Stimulated activated CD8-positive, alpha-beta memory T cell treated with anti-CD3 and anti-CD28 coated beads, Interleukin-15, amount 100 ng/mL, for 4 hours (primary cell): ENCODE measurements around the gene IFT27.
"Not testable (repeated sequence)": the region's sequence is repeated elsewhere in the genome, so short reads cannot be mapped to it uniquely, and the experiment has no call there.

Experiments
- DNase-seq, 2 donors: peaks; one replicate each; pipeline ENCODE4 v3.0.0-alpha.2; 2020; ENCODE audit warnings: low read depth in 2 of 2

IFT27 gene

GRCh38 chr22:36765131-36765942 lies 10.6 kb downstream of the IFT27 start:
- DNase-seq = no peak

GRCh38 chr22:36764641-36765040 lies 11.3 kb downstream of the IFT27 start:
- DNase-seq = no peak

GRCh38 chr22:36764060-36764459 lies 11.9 kb downstream of the IFT27 start:
- DNase-seq = no peak

- DNase-seq = no peak
Measured at GRCh38 chr22:36763576-36763975, 12.3 kb downstream of the IFT27 start.

- DNase-seq = no peak
Measured at GRCh38 chr22:36762687-36763260, 13.1 kb downstream of the IFT27 start.

- DNase-seq = no peak
Measured at GRCh38 chr22:36761553-36762240, 14.2 kb downstream of the IFT27 start.

GRCh38 chr22:36760786-36761185 lies 15.1 kb downstream of the IFT27 start:
- DNase-seq = no peak

- DNase-seq = no peak
Measured at GRCh38 chr22:36759481-36760159, 16.3 kb downstream of the IFT27 start.

- DNase-seq = no peak
Measured at GRCh38 chr22:36758792-36759271, 17.1 kb downstream of the IFT27 start.

- DNase-seq = peak; percentile 29 to 45
Measured at GRCh38 chr22:36757668-36758211, 18.2 kb downstream of the IFT27 start.

GRCh38 chr22:36756746-36757655 lies 18.9 kb downstream of the IFT27 start:
- DNase-seq = no peak

GRCh38 chr22:36756031-36756430 lies 19.9 kb downstream of the IFT27 start:
- no peak for DNase-seq

GRCh38 chr22:36755316-36755715 lies 20.6 kb downstream of the IFT27 start:
- no peak for DNase-seq

GRCh38 chr22:36754881-36755280 lies 21.0 kb downstream of the IFT27 start:
- not testable (repeated sequence) for DNase-seq

GRCh38 chr22:36753916-36754315 lies 22.0 kb downstream of the IFT27 start:
- no peak for DNase-seq

GRCh38 chr22:36753120-36753802 lies 22.7 kb downstream of the IFT27 start:
- DNase-seq = no peak

GRCh38 chr22:36746375-36746970 lies 29.4 kb downstream of the IFT27 start:
- no peak for DNase-seq

GRCh38 chr22:36745301-36745995 lies 30.5 kb downstream of the IFT27 start:
- no peak for DNase-seq

- no peak for DNase-seq
Measured at GRCh38 chr22:36744791-36745190, 31.1 kb downstream of the IFT27 start.
